Measurements from ENCODE around the gene PTGIS.

The PTGIS gene

GRCh38 chr20:49470922-49471321 is 97.0 kb downstream of the PTGIS start:
- no peak for DNase-seq (ENCODE audit: low spot score)

GRCh38 chr20:49469060-49469459 is 98.9 kb downstream of the PTGIS start:
- DNase-seq (ENCODE audit: low spot score) = no peak

GRCh38 chr20:49468412-49468811 is 99.5 kb downstream of the PTGIS start:
- DNase-seq (ENCODE audit: low spot score) = no peak

- DNase-seq (ENCODE audit: low spot score) = no peak
Measured at GRCh38 chr20:49466114-49466912, 101.6 kb downstream of the PTGIS start.

GRCh38 chr20:49464556-49464955 is 103.4 kb downstream of the PTGIS start:
- DNase-seq (ENCODE audit: low spot score) = no peak

- DNase-seq (ENCODE audit: low spot score) = no peak
Measured at GRCh38 chr20:49462626-49463025, 105.3 kb downstream of the PTGIS start.

GRCh38 chr20:49461894-49462620 is 105.9 kb downstream of the PTGIS start:
- DNase-seq (ENCODE audit: low spot score) = no peak

- no peak for DNase-seq (ENCODE audit: low spot score)
Measured at GRCh38 chr20:49460916-49461315, 107.0 kb downstream of the PTGIS start.

GRCh38 chr20:49460131-49460530 is 107.8 kb downstream of the PTGIS start:
- DNase-seq (ENCODE audit: low spot score) = no peak

GRCh38 chr20:49459684-49460083 is 108.3 kb downstream of the PTGIS start:
- no peak for DNase-seq (ENCODE audit: low spot score)

GRCh38 chr20:49457444-49457843 is 110.5 kb downstream of the PTGIS start:
- DNase-seq (ENCODE audit: low spot score) = no peak

GRCh38 chr20:49456646-49457045 is 111.3 kb downstream of the PTGIS start:
- DNase-seq (ENCODE audit: low spot score) = no peak

- DNase-seq (ENCODE audit: low spot score) = no peak
Measured at GRCh38 chr20:49455691-49456090, 112.2 kb downstream of the PTGIS start.
